Right lobe of liver (tissue), 4 donors: ENCODE data around the gene EFNA5.

Experiments used
- CTCF ChIP-seq, 4 donors: fragments of 200-600 bp in 3 of 4; fragments of 450-650 bp in 1 of 4; IDR thresholded peaks; one replicate each; pipeline versions ENCODE4 v1.5.1 to v1.8.0; 2016 to 2022; ENCODE audit warnings: antibody characterized with exemption in 4 of 4, mild to moderate bottlenecking in 2 of 4
- POLR2A ChIP-seq: fragments of 450-650 bp; IDR thresholded peaks from one replicate; pipeline ENCODE4 v1.6.1; 2017; ENCODE audit warnings: antibody characterized with exemption, mild to moderate bottlenecking
- donor health status: DM: no; HTN: no; CAD: no.
- donor health status: DM: no; HTN: no; CAD: no.
- donor health status: DM: no; HTN: yes; CAD: no.

DNA sequence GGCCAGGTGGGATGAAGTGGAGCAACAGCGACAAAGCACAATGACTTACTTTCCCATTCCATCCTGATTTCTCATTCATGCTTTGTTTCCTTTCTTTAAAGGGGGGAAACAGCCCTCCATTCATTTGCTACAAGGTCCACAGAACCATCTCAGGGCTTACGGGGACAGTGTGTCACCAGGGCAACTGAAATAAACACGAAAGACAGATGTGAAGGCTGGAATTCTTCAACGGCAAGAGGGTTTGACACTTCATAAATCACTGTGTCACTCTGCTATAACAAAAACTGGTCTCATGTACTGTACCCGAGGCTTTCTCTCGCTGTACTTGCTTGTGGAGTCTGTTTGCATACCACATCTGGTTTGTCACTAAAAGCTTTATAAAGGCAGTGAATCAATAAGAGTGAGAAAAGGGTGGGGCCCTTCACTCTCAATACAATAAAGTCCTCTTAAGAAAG lies 150.8 kb downstream of the EFNA5 start:
- TF ChIP-seq POLR2A = no peak
- no peak for TF ChIP-seq CTCF (IDR thresholded peaks at IDR 0.05)
